Activated B cell treated with CpG ODN at 0.5 μM for 24 hours (primary cell): ENCODE results near the gene ARSB. TPM values are rescaled to one million over a fixed set of nuclear protein-coding genes. Genes with fewer than 3 reads are reported as not detected.
A peak's percentile ranks its signal among the peaks of the same experiment; 100 is the strongest.

Experiments
- ATAC-seq: fragments of 200-7000 bp; cut with Tn5 transposase; one replicate; pipeline ENCODE4 v1.10.0; 2021; ENCODE audit warnings: low read depth, mild to moderate bottlenecking, moderate library complexity
- CTCF ChIA-PET: fragments of 350-600 bp; sonication (Branson Sonifier 250); formaldehyde crosslinking; loops from one replicate; lab custom pipeline; 2021; ENCODE audit warnings: antibody characterized with exemption; lab: Charles Lee
- POLR2A ChIA-PET: fragments of 350-600 bp; sonication (Branson Sonifier 250); formaldehyde crosslinking; loops from one replicate; lab custom pipeline; 2021; ENCODE audit warnings: antibody characterized with exemption; lab: Charles Lee
- DNase-seq: peaks from one replicate; pipeline ENCODE4 v3.0.0; 2022
- H3K27ac Mint-ChIP-seq: one replicate; pipeline ENCODE4 v1.8.0; 2020; ENCODE audit warnings: mixed read lengths
- H3K27me3 Mint-ChIP-seq: one replicate; pipeline ENCODE4 v1.8.0; 2021; ENCODE audit warnings: mixed read lengths
- H3K36me3 Mint-ChIP-seq: one replicate; pipeline ENCODE4 v1.8.0; 2021; ENCODE audit warnings: low read depth, mixed read lengths
- H3K4me1 Mint-ChIP-seq: one replicate; pipeline ENCODE4 v1.8.0; 2021; ENCODE audit warnings: mixed read lengths
- H3K4me3 Mint-ChIP-seq: one replicate; pipeline ENCODE4 v1.8.0; 2020; ENCODE audit warnings: mild to moderate bottlenecking, mixed read lengths
- H3K9me3 Mint-ChIP-seq: one replicate; pipeline ENCODE4 v1.8.0; 2020; ENCODE audit warnings: mixed read lengths
- CTCF ChIP-seq: fragments of 200-600 bp; IDR thresholded peaks from one replicate; pipeline ENCODE4 v1.8.0; 2022; ENCODE audit warnings: antibody characterized with exemption, mild to moderate bottlenecking
- intact Hi-C: fragments of 100-400 bp; cut with micrococcal nuclease; formaldehyde crosslinking; loops from one replicate; pipeline ENCODE4 v1.15.1; 2024
- total RNA-seq: library from RNA; stranded (reverse); gene quantifications from 2 replicates; pipeline ENCODE4 v1.2.3, GENCODE V29; 2022

Gene ARSB
- total RNA-seq, 1 donor from 2014 or later, result 15.6 TPM

DNA sequence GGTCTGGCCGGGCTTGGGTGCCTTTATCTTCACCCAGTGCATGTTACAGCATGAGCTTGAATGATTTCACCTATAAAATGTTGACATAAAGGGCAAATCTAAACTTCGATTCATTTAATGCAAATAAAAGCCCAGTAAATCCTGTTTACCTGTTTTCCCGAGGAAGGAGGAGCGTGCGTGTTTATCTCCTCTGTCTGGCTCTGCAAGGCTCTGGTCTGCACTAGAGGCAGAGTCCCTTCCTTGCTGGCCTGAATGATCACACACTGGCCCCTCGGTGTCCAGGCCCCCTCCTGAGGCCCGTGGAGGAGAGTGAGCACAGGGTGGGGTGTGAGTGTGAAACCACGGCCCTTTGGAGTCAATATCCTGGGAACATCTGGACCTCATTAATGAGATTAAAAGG, 211.5 kb downstream of the ARSB start:
- H3K4me3 Mint-ChIP-seq, result no peak overlapping the region
- POLR2A ChIA-PET, result no interaction called here
- H3K4me1 Mint-ChIP-seq, result peaks cover 36% of the 10 kb centered on the region
- H3K27me3 Mint-ChIP-seq, result no peaks in the 10 kb centered on the region
- ATAC-seq, result no peak
- no peak overlapping the region for H3K27ac Mint-ChIP-seq
- intact Hi-C loops, result no loop called here
- DNase-seq, result no peak
- H3K9me3 Mint-ChIP-seq, result no peaks in the 10 kb centered on the region
- no peak for TF ChIP-seq CTCF
- CTCF ChIA-PET, result no interaction called here
- H3K36me3 Mint-ChIP-seq, result no peaks in the 10 kb centered on the region

DNA sequence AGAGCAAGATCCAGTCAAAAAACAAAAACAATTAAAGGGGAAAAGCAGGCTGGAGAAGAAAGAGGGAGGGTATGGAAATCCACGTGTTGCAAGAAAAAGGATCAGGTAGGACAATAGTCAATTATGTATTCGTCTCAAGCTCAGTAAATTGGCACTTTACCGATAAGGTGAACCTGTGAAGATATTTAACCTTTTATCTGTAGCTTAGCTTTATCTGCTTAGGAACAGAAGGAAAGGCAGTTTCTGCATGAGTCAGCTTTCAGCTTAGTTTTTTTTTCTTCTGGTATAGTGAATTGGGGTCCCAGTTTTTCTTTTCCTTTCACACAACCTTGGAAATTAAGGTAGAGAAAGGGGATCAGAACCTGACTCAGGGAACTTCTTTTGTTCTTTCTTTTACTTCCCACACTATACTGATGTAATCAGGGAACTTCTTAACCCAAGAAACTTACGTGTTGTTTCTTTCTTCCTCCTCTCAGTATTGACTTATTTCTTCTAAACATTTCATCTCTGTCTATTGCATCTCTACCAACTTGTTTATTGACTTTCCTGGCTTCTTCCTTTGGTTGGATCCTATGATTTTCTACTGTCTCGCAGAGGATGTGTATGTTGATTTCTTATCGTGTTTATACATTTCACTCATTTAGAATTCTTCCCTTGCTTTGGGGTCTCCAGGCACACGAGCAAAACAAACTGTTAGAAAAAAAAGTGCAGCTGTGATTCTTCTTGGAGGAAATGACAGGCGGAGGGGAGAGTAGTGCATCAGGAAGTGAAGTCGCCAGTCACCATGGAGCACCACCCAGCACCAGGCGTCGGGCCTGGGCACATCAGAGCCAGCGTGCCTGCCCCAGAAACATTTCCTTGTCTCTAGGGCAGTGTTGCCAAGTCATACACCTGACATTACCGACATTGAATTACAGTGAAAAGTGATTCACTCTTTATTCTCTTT, 213.6 kb downstream of the ARSB start:
- intact Hi-C loops, result no loop called here
- Mint-ChIP-seq H3K27me3 (no peaks in the 10 kb centered on the region), H3K9me3 (no peaks in the 10 kb centered on the region), H3K36me3 (no peaks in the 10 kb centered on the region), H3K27ac (peak overlapping the region; percentile 71), H3K4me1 (peaks cover 41% of the 10 kb centered on the region), H3K4me3 (peak overlapping the region; percentile 8)
- DNase-seq (no peak), ATAC-seq (peak; percentile 56)
- POLR2A ChIA-PET, result interaction anchor here (0.7 to 1.4 kb wide), 3 partner anchors 11 to 16 kb away, joined by 3 to 4 read pairs (median 3); no protein-coding TSS in a partner anchor
- no peak for TF ChIP-seq CTCF
- CTCF ChIA-PET, result no interaction called here

GRCh38 chr5:78768781-78769380, 216.2 kb downstream of the ARSB start:
- CTCF ChIA-PET, result no interaction called here
- Mint-ChIP-seq H3K36me3 (no peaks in the 10 kb centered on the region), H3K4me3 (no peak overlapping the region), H3K9me3 (no peaks in the 10 kb centered on the region), H3K27ac (no peak overlapping the region), H3K27me3 (no peaks in the 10 kb centered on the region), H3K4me1 (peaks cover 50% of the 10 kb centered on the region)
- DNase-seq, result no peak
- no peak for TF ChIP-seq CTCF
- intact Hi-C loops, result no loop called here
- no peak for ATAC-seq
- POLR2A ChIA-PET, result interaction anchor here (1.2 kb wide), 1 partner anchor 10 kb away, joined by 5 read pairs; no protein-coding TSS in a partner anchor

- Mint-ChIP-seq H3K36me3 (no peaks in the 10 kb centered on the region), H3K4me1 (peaks cover 53% of the 10 kb centered on the region), H3K4me3 (no peak overlapping the region), H3K27me3 (no peaks in the 10 kb centered on the region), H3K27ac (no peak overlapping the region), H3K9me3 (peaks cover 3% of the 10 kb centered on the region)
- intact Hi-C loops, result no loop called here
- ChIA-PET CTCF (no interaction called here), POLR2A (no interaction called here)
- DNase-seq, result no peak
- no peak for ATAC-seq
- no peak for TF ChIP-seq CTCF
These were observed 218.7 kb downstream of the ARSB start for GRCh38 chr5:78766412-78766762.

DNA sequence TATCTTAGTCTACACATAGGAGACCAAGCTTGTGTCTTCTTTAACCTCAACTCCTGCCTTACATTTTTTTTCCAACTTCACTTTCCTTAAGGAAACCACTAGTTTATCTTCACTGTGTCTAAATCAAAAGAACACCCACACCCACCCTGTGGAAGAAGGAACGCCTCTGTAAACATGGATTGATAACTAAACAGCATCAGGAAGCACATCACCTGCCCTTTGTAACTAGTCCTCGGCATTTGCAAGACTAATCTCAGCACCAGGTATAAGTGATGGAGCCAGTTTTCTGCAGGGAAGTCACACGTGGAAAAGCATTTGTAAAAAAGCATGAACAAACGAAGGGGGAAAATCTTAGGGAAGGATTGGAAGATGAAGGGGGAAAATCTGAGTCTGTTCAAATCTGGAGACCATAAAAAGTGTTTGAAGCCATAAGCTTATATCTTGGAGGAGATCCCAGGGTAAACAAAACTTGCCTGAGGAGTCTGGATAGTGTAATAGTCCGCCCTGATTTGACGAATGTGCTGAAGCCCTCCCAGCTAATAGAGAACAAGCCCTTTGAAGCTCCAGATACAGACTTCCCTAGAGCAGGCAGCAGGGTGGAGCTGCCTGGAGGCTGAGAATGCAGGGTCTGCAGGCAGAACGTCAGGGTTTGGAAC, 219.2 kb downstream of the ARSB start:
- H3K4me1 Mint-ChIP-seq, result peaks cover 53% of the 10 kb centered on the region
- intact Hi-C loops, result no loop called here
- POLR2A ChIA-PET, result no interaction called here
- DNase-seq (no peak), ATAC-seq (no peak)
- no peaks in the 10 kb centered on the region for H3K36me3 Mint-ChIP-seq
- no peaks in the 10 kb centered on the region for H3K27me3 Mint-ChIP-seq
- H3K9me3 Mint-ChIP-seq, result peaks cover 3% of the 10 kb centered on the region
- no peak for TF ChIP-seq CTCF
- H3K27ac Mint-ChIP-seq, result no peak overlapping the region
- no peak overlapping the region for H3K4me3 Mint-ChIP-seq
- CTCF ChIA-PET, result no interaction called here
